GM12878 (cell line): Measurements from ENCODE around the gene AJUBA. TPM values are rescaled to one million over a fixed set of nuclear protein-coding genes. Genes with fewer than 3 reads are reported as not detected.

ENCODE experiments used
- ATAC-seq: fragments of 200-7000 bp; cut with Tn5 transposase; 3 replicates; pipeline ENCODE4 v1.9.1; 2020; ENCODE audit warnings: mild to moderate bottlenecking, moderate library complexity
- BruUV-seq: library from RNA; stranded (reverse); fragments of 400-500 nt; replicated peaks from 2 replicates; lab custom pipeline; 2021; lab: Mats Ljungman, UMichigan
- CTCF ChIA-PET: fragments of 300-600 bp; sonication (Branson Sonifier 250); formaldehyde crosslinking; extraction: SDS; loops from one replicate; lab custom pipeline; 2021; ENCODE audit warnings: inconsistent platforms; lab: Yijun Ruan, JAX
- POLR2A ChIA-PET: fragments of 350-600 bp; formaldehyde crosslinking; extraction: SDS; loops from one replicate; lab custom pipeline; 2021; ENCODE audit warnings: inconsistent platforms; lab: Charles Lee
- RAD21 ChIA-PET: fragments of 300-600 bp; sonication (Branson Sonifier 250); formaldehyde crosslinking; loops from one replicate; lab custom pipeline; 2023; ENCODE audit warnings: antibody characterized with exemption; ENCODE audit not compliant: unreplicated experiment; lab: Charles Lee
- SMC1A ChIA-PET: fragments of 300-600 bp; sonication (Branson Sonifier 250); formaldehyde crosslinking; loops from one replicate; lab custom pipeline; 2023; ENCODE audit not compliant: unreplicated experiment, uncharacterized antibody; lab: Charles Lee
- DNase-seq: peaks from one replicate; pipeline ENCODE4 v3.0.0-alpha.2; 2011; ENCODE audit warnings: low read depth, low spot score
- FAIRE-seq: peaks from 3 replicates; lab custom pipeline; 2011; peaks lifted over from hg19 to GRCh38; lab: Jason Lieb, UNC
- H2AFZ ChIP-seq: 2 replicates; pipeline ENCODE4 v1.6.0; 2011; ENCODE audit warnings: low read depth, low read length, control low read depth; ENCODE audit not compliant: control insufficient read depth
- H3K27ac ChIP-seq: 2 replicates; pipeline ENCODE4 v1.5.1; 2011; ENCODE audit warnings: control low read depth; ENCODE audit not compliant: control insufficient read depth, insufficient read depth
- H3K27me3 ChIP-seq, 2 experiments: replicated peaks in 1 of 2; 2 replicates each; pipeline versions ENCODE4 v1.6.0 to v1.6.1; 2011; ENCODE audit warnings: low read length in 1 of 2; ENCODE audit not compliant: control insufficient read depth in 2 of 2, insufficient read depth in 2 of 2
- H3K36me3 ChIP-seq, 2 experiments: 2 replicates each; pipeline ENCODE4 v1.5.1; 2011; ENCODE audit warnings: low read length in 1 of 2; ENCODE audit not compliant: control insufficient read depth in 2 of 2, insufficient read depth in 2 of 2
- H3K4me1 ChIP-seq: 2 replicates; pipeline ENCODE4 v1.6.1; 2011; ENCODE audit warnings: mild to moderate bottlenecking, low read length, moderate library complexity, mixed read lengths; ENCODE audit not compliant: control insufficient read depth, insufficient read depth
- H3K4me2 ChIP-seq: 2 replicates; pipeline ENCODE4 v1.6.0; 2011; ENCODE audit warnings: control low read depth; ENCODE audit not compliant: control insufficient read depth, insufficient read depth
- H3K4me3 ChIP-seq: fragments of 200-600 bp; sonication (generic); 2 replicates; pipeline ENCODE4 v1.5.1; 2016
- H3K79me2 ChIP-seq: 2 replicates; pipeline ENCODE4 v1.6.0; 2011; ENCODE audit warnings: low read length; ENCODE audit not compliant: control insufficient read depth, insufficient read depth
- H3K9ac ChIP-seq: 2 replicates; pipeline ENCODE4 v1.8.0; 2011; ENCODE audit warnings: low read length, control low read depth, mixed read lengths; ENCODE audit not compliant: control insufficient read depth, insufficient read depth
- H3K9me3 ChIP-seq: replicated peaks from 3 replicates; pipeline ENCODE4 v1.5.1; 2011; ENCODE audit warnings: mild to moderate bottlenecking, low read length; ENCODE audit not compliant: control insufficient read depth, insufficient read depth
- H4K20me1 ChIP-seq: 2 replicates; pipeline ENCODE4 v1.6.0; 2011; ENCODE audit not compliant: control insufficient read depth, insufficient read depth
- BHLHE40 ChIP-seq, 2 experiments: fragments of 450-650 bp in 1 of 2; IDR thresholded peaks; 2 replicates each; pipeline ENCODE4 v1.6.1; 2011 to 2017; ENCODE audit warnings: low read depth in 2 of 2, borderline replicate concordance in 1 of 2, improper control_type of control experiment in 1 of 2, low read length in 1 of 2, mild to moderate bottlenecking in 1 of 2
- E4F1 ChIP-seq: fragments of 450-650 bp; IDR thresholded peaks from 2 replicates; pipeline ENCODE4 v1.6.1; 2018; ENCODE audit warnings: borderline replicate concordance, mild to moderate bottlenecking; ENCODE audit not compliant: partially characterized antibody
- EP300 ChIP-seq, 2 experiments: fragments of 150-350 bp in 1 of 2; IDR thresholded peaks; 2 replicates each; pipeline ENCODE4 v1.6.1; 2011 to 2012; ENCODE audit warnings: low read depth in 2 of 2, low read length in 2 of 2, borderline replicate concordance in 1 of 2, improper control_type of control experiment in 1 of 2, inconsistent platforms in 1 of 2; ENCODE audit not compliant: control insufficient read depth in 1 of 2
- IKZF1 ChIP-seq: fragments of 450-650 bp; conservative IDR thresholded peaks from 2 replicates; pipeline ENCODE4 v1.6.1; 2017; ENCODE audit warnings: antibody characterized with exemption, mild to moderate bottlenecking
- IKZF2 ChIP-seq, 2 experiments: fragments of 450-650 bp; IDR thresholded peaks; 2 replicates each; pipeline ENCODE4 v1.6.1; 2017; ENCODE audit warnings: mild to moderate bottlenecking in 2 of 2, moderate library complexity in 2 of 2
- MEF2B ChIP-seq: fragments of 450-650 bp; IDR thresholded peaks from 2 replicates; pipeline ENCODE4 v1.6.1; 2018; ENCODE audit warnings: mild to moderate bottlenecking, moderate library complexity; ENCODE audit not compliant: partially characterized antibody, poor library complexity, severe bottlenecking
- MTA2 ChIP-seq: fragments of 450-650 bp; IDR thresholded peaks from 2 replicates; pipeline ENCODE4 v1.6.1; 2016; ENCODE audit warnings: low read depth, mild to moderate bottlenecking, moderate library complexity
- NR2F1 ChIP-seq: fragments of 450-650 bp; conservative IDR thresholded peaks from 2 replicates; pipeline ENCODE4 v1.6.1; 2017; ENCODE audit warnings: mild to moderate bottlenecking
- POU2F2 ChIP-seq: IDR thresholded peaks from 3 replicates; pipeline ENCODE4 v1.6.1; 2011; ENCODE audit warnings: low read depth, mild to moderate bottlenecking, low read length, borderline replicate concordance
- RELB ChIP-seq: fragments of 450-650 bp; IDR thresholded peaks from 2 replicates; pipeline ENCODE4 v1.6.1; 2017; ENCODE audit warnings: low read depth, mild to moderate bottlenecking, moderate library complexity
- SIX5 ChIP-seq: IDR thresholded peaks from 2 replicates; pipeline ENCODE4 v1.6.1; 2011; ENCODE audit warnings: mild to moderate bottlenecking, low read depth, low read length, moderate library complexity; ENCODE audit not compliant: severe bottlenecking
- WGBS: methylation state at CpG from one replicate; pipeline ENCODE4 v1.1.6; 2016; ENCODE audit warnings: low lambda C conversion rate; ENCODE audit not compliant: insufficient replicate concordance, insufficient coverage; ENCODE audit errors: missing lambda C conversion rate; 5-methylcytosine and 5-hydroxymethylcytosine counted together
- in situ Hi-C: fragments of 300-500 bp; cut with MboI; formaldehyde crosslinking; loops from 9 replicates; pipeline ENCODE4 v1.14.3; 2018; ENCODE audit warnings: mixed read lengths
- intact Hi-C: fragments of 100-400 bp; cut with micrococcal nuclease; formaldehyde crosslinking; loops from one replicate; pipeline ENCODE4 v1.14.2; 2022; ENCODE audit not compliant: unreplicated experiment
- polyA plus RNA-seq, 11 experiments: library from polyadenylated mRNA; depleted of rRNA in 4 of 11; unstranded in 6 of 11; stranded (reverse) in 5 of 11; fragments of >200 nt; fragmentation: Nextera tagmentation in 4 of 11; fragmentation: Illumina TruSeq in 1 of 11; extraction: Ambion mirVana in 4 of 11; extraction: Trizol in 1 of 11; gene quantifications; 1 replicate in 1 of 11; 2 replicates in 10 of 11; pipeline versions ENCODE4 v1.2.1 to v1.2.3, GENCODE V29; 2011 to 2016; ENCODE audit warnings: inconsistent platforms in 2 of 11, missing spikeins in 2 of 11, low read depth in 1 of 11
- total RNA-seq, 4 experiments: library from RNA; depleted of rRNA in 3 of 4; stranded (reverse); fragments of >200 nt in 3 of 4; fragmentation: Illumina TruSeq in 1 of 4; extraction: Trizol in 1 of 4; gene quantifications; 2 replicates each; pipeline versions ENCODE4 v1.2.1 to v1.2.3, GENCODE V29; 2013 to 2021

AJUBA gene
- total and polyA plus RNA-seq, 10 of the 15 experiments (the other 5 are each of a cell fraction or from before 2014, with no cell fraction given) = 0.03 to 18.1 (median 0.36) TPM; not detected in 1

GRCh38 chr14:22976620-22977433, 5.5 kb downstream of the AJUBA start:
- no peaks in the 10 kb centered on the region for H3K36me3 ChIP-seq
- peak; percentile 24; the same call in 1 of the 3 replicates for ATAC-seq
- no peaks in the 10 kb centered on the region for H3K9me3 ChIP-seq
- BruUV-seq = no TSS peak
- H2AFZ ChIP-seq = no peak overlapping the region
- TF ChIP-seq MEF2B (peak; percentile 64), IKZF2 (IDR thresholded peaks at IDR 0.05) (peak; percentile 67 to 80; a peak in 2 of 4 replicates), NR2F1 (0 out of 2 replicates have a peak, but pooled peaks have one; percentile 23), RELB (0 out of 2 replicates have a peak, but pooled peaks have one; percentile 41), E4F1 (no peak), BHLHE40 (IDR thresholded peaks at IDR 0.05; ENCODE audit: borderline replicate concordance in 1 of 2, low read depth in 2 of 2, low read length in 1 of 2) (peak in 1 of 2 experiments; percentile 34; a peak in 1 of 4 replicates), MTA2 (peak; percentile 71), POU2F2 (peak; percentile 78; the same call in 1 of the 3 replicates), EP300 (IDR thresholded peaks at IDR 0.05; ENCODE audit: borderline replicate concordance in 1 of 2, control insufficient read depth in 1 of 2, low read depth in 2 of 2, low read length in 2 of 2) (0 out of 4 replicates have a peak, but pooled peaks of 1 of the 2 experiments have one; percentile 15), SIX5 (no peak), IKZF1 (peak; percentile 59)
- TF ChIP-seq, all 136 proteins: peak for 9
- no peaks in the 10 kb centered on the region for H3K4me1 ChIP-seq
- 51% methylated on average over 6 of the region's 6 CpGs for WGBS
- no peak for DNase-seq
- CTCF ChIA-PET = interaction anchor here (0.9 to 13.2 kb wide), 21 partner anchors 9 to 406 kb away, joined by 3 to 370 read pairs (median 6); partner anchors contain the start of genes ACIN1, AJUBA, CDH24 and DAD1
- no peak overlapping the region for H3K4me3 ChIP-seq
- SMC1A ChIA-PET = interaction anchor here (0.6 to 4.2 kb wide), 15 partner anchors 8 to 407 kb away, joined by 3 to 34 read pairs (median 4); partner anchors contain the start of genes CDH24 and HAUS4
- H3K4me2 ChIP-seq = no peak overlapping the region
- H3K79me2 ChIP-seq = no peaks in the 10 kb centered on the region
- H4K20me1 ChIP-seq = no peaks in the 10 kb centered on the region
- POLR2A ChIA-PET = interaction anchor here (0.6 to 1.6 kb wide), 10 partner anchors 10 to 106 kb away, joined by 3 to 9 read pairs (median 6); partner anchors contain the start of gene HAUS4
- H3K27ac ChIP-seq = no peak overlapping the region
- no peak for FAIRE-seq
- intact Hi-C loops = no loop called here
- in situ Hi-C loops = no loop called here
- peaks cover 1 to 12% of the 10 kb centered on the region in 2 experiments for H3K27me3 ChIP-seq
- no peak overlapping the region for H3K9ac ChIP-seq
- RAD21 ChIA-PET = interaction anchor here (0.7 to 8.8 kb wide), 11 partner anchors 9 to 154 kb away, joined by 3 to 110 read pairs (median 5); partner anchors contain the start of genes CDH24, HAUS4 and PRMT5
